ENCODE measurements around the gene ZC3H12D. TPM values are rescaled to one million over a fixed set of nuclear protein-coding genes. Genes with fewer than 3 reads are reported as not detected.

ZC3H12D gene
- total RNA-seq, 1 donor from 2014 or later, result 0.14 TPM

DNA sequence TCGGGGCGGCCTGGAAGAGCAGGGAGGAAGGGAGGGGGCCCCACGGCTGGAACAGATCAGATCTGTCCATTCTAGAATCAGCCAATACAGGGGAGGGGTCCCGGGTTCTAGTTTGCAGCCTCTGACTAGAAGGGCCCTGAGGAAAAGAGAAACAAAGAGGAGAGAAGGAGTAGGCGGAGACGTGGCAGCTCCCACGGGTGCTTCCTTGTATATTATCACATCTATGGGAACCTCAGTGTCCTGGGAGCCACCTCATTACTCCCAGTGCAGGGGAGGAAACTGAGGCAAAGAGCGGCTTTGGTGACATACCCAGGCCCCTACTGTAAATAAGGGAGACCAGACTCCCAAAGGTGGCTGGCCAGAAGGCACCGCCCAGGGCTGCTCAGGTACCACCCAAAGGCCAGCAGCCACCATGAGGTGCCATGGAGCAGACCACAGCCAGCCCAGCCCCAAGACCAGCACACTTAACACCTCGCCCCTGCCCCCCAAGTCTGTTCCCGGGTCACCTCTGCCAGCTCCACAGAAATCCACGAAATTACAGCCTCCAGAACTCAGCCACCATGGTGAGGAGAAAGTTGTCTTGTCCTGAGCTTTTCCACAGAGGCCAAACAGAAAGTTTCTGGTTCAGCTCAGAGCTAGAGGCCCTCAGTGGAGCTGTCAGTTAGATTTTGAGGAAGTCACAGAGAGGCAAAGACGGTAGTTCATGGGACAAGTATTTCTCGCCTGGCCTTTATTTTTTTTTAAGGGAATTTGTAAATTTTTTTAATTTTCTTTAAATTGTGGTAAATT, 2.1 kb downstream of the ZC3H12D start:
- no peak overlapping the region for H3K27ac Mint-ChIP-seq (ENCODE audit: unreplicated experiment)
- no peaks in the 10 kb centered on the region for H3K36me3 Mint-ChIP-seq (ENCODE audit: low read depth)
- TF ChIP-seq, protein P1, sequence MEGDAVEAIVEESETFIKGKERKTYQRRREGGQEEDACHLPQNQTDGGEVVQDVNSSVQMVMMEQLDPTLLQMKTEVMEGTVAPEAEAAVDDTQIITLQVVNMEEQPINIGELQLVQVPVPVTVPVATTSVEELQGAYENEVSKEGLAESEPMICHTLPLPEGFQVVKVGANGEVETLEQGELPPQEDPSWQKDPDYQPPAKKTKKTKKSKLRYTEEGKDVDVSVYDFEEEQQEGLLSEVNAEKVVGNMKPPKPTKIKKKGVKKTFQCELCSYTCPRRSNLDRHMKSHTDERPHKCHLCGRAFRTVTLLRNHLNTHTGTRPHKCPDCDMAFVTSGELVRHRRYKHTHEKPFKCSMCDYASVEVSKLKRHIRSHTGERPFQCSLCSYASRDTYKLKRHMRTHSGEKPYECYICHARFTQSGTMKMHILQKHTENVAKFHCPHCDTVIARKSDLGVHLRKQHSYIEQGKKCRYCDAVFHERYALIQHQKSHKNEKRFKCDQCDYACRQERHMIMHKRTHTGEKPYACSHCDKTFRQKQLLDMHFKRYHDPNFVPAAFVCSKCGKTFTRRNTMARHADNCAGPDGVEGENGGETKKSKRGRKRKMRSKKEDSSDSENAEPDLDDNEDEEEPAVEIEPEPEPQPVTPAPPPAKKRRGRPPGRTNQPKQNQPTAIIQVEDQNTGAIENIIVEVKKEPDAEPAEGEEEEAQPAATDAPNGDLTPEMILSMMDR (conservative IDR thresholded peaks at IDR 0.05), result no peak
- H3K4me3 Mint-ChIP-seq, result no peak overlapping the region
- no peak for DNase-seq (ENCODE audit: low read depth, low spot score)
- H3K9me3 Mint-ChIP-seq, result no peaks in the 10 kb centered on the region
- H3K4me1 Mint-ChIP-seq, result peaks cover 10% of the 10 kb centered on the region
- no peaks in the 10 kb centered on the region for H3K27me3 Mint-ChIP-seq (ENCODE audit: low read depth)

DNA sequence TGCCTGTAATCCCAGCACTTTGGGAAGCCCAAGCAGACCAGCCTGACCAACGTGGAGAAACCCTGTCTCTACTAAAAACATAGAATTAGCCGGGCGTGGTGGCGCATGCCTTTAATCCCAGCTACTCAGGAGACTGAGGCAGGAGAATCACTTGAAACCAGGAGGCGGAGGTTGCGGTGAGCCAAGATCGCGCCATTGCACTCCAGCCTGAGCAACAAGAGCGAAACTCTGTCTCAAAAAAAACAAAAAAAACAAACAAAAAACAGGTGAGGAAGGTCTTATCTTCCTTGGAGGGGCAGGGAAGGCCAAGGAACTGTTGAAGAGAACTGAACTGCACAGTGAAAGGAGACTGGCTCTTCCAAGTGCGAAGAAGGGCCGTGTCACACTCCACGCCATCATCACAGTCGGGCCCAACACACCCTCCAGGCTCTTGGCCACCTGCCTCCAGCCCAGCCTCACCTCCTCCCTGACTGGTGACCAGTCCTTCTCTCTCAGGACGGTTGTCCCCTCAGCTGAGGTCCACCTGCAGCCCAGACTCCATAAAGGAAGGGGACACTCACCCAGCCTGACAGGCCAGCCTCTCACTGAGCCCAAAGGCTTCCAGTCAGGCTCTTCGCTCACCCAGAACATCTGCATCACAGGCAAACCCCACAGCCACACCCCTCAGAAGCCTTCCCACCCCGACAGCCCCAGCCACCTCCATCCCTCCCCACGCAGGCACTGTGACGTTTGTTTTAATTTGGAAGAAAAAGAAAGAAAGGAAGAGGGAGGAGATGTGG, 4.1 kb downstream of the ZC3H12D start:
- DNase-seq (ENCODE audit: low read depth, low spot score), result no peak
- TF ChIP-seq, protein P1 (conservative IDR thresholded peaks at IDR 0.05), result no peak
- Mint-ChIP-seq H3K4me1 (peaks cover 10% of the 10 kb centered on the region), H3K36me3 (ENCODE audit: low read depth) (no peaks in the 10 kb centered on the region), H3K9me3 (no peaks in the 10 kb centered on the region), H3K27me3 (ENCODE audit: low read depth) (no peaks in the 10 kb centered on the region), H3K27ac (ENCODE audit: unreplicated experiment) (peak overlapping the region; percentile 68), H3K4me3 (no peak overlapping the region)

DNA sequence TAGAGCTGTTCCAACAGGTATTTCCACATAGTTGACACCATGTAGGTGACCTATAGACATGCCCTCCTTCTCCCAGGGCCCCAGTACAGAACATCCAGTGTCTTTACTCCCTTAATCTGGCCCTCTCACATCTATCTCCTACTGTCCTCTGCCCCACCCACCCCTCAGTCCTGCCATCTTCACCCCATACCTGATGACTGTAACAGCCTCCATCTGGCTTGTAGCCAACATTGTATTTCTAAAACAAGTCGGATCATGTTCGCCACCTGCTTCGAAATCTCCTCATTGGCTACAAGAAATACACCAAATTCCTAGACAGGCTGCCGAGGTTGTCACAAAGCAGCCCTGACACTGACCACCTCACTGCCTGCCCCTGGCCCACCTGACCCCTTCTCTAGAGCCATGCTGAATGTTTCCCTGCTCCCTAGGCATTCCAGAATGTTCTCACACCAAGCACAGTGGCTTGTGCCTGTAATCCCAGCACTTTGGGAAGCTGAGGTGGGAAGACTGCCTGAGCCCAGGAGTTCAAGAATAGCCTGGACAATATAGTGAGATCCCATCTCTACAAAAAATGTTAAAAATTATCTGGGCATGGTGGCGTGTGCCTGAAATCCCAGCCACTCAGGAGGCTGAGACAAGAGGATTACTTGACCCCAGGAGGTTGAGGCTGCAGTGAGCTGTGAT, 6.0 kb downstream of the ZC3H12D start:
- Mint-ChIP-seq H3K27me3 (ENCODE audit: low read depth) (no peaks in the 10 kb centered on the region), H3K36me3 (ENCODE audit: low read depth) (no peaks in the 10 kb centered on the region), H3K27ac (ENCODE audit: unreplicated experiment) (no peak overlapping the region), H3K9me3 (no peaks in the 10 kb centered on the region), H3K4me1 (peaks cover 6% of the 10 kb centered on the region), H3K4me3 (no peak overlapping the region)
- DNase-seq (ENCODE audit: low read depth, low spot score), result no peak
- TF ChIP-seq, protein P1 (conservative IDR thresholded peaks at IDR 0.05), result no peak

DNA sequence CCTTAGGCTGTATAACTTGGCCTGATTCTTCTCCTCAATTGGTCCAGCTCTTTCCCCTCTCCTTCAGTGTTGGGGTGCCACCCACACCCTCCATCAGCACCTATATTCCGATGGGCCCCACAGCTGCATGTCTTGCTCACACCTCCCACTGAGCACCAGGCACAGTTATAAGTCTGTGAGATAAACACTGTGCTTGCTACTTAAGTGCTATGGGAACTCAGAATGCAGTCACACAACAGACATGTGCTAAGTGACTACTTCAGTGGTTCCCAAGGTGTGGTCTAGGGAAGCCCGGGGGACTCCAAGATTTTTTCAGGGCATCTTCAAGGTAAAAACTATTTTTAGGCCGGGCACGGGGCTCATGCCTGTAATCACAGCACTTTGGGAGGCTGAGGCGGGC, 7.3 kb downstream of the ZC3H12D start:
- no peaks in the 10 kb centered on the region for H3K27me3 Mint-ChIP-seq (ENCODE audit: low read depth)
- peaks cover 6% of the 10 kb centered on the region for H3K4me1 Mint-ChIP-seq
- H3K9me3 Mint-ChIP-seq, result no peaks in the 10 kb centered on the region
- no peak overlapping the region for H3K27ac Mint-ChIP-seq (ENCODE audit: unreplicated experiment)
- TF ChIP-seq, protein P1 (conservative IDR thresholded peaks at IDR 0.05), result no peak
- no peak overlapping the region for H3K4me3 Mint-ChIP-seq
- H3K36me3 Mint-ChIP-seq (ENCODE audit: low read depth), result no peaks in the 10 kb centered on the region
- DNase-seq (ENCODE audit: low read depth, low spot score), result no peak

DNA sequence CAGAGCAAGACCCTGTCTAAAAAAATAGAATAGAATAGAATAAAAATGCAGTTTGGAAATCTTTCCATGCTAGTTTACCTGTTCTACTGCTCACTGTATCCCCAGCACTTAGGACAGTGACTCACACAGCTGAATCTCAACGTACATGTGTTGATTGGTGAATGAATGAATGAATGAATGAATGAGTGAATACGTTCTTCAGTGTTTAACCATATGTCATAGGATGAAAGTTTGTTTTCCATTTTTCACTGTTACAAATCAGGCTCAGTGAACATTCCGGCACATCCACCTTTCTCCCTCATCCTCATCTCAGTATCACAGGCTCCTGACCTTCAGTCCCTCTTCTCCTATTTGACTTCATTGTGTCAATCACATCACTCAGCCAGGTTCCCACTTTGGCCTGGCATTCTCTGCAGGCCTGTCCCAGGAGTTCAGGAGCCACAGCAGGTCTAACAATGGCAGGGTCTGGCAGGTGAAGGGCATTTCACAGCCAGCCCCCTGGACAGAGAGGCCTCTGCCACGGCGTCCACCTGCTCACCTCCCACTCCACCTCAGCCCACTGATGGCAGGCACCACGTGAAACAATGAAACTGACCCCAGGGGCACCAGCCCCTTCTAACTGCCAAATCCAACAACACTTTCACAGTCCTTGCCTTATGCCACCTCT, 7.9 kb downstream of the ZC3H12D start:
- Mint-ChIP-seq H3K27ac (ENCODE audit: unreplicated experiment) (no peak overlapping the region), H3K4me3 (no peak overlapping the region), H3K27me3 (ENCODE audit: low read depth) (no peaks in the 10 kb centered on the region), H3K36me3 (ENCODE audit: low read depth) (no peaks in the 10 kb centered on the region), H3K9me3 (no peaks in the 10 kb centered on the region), H3K4me1 (peaks cover under 1% of the 10 kb centered on the region)
- DNase-seq (ENCODE audit: low read depth, low spot score), result no peak
- TF ChIP-seq, protein P1 (conservative IDR thresholded peaks at IDR 0.05), result no peak

Measured in neural crest cell (in vitro differentiated cells).